Spleen (tissue), 11 donors: ENCODE data around the gene THSD4. TPM values are rescaled to one million over a fixed set of nuclear protein-coding genes. Genes with fewer than 3 reads are reported as not detected.

Experiments used
- DNase-seq: peaks from one replicate; pipeline ENCODE4 v3.0.0-alpha.2; 2020
- H3K27ac ChIP-seq, 8 donors: fragments of 200-600 bp; sonication (generic) in 7 of 8; 1 replicate in 4 of 8; 2 replicates in 4 of 8; pipeline versions ENCODE4 v1.5.0 to v1.8.0; 2016 to 2021; ENCODE audit warnings: inconsistent platforms in 4 of 8, mild to moderate bottlenecking in 4 of 8, moderate library complexity in 1 of 8
- H3K27me3 ChIP-seq, 7 donors: fragments of 200-600 bp; sonication (generic) in 6 of 7; replicated peaks in 1 of 7; 1 replicate in 4 of 7; 2 replicates in 3 of 7; pipeline versions ENCODE4 v1.5.0 to v1.8.0; 2016 to 2021; ENCODE audit warnings: inconsistent platforms in 3 of 7, mild to moderate bottlenecking in 1 of 7
- H3K36me3 ChIP-seq, 6 donors: fragments of 200-600 bp; sonication (generic) in 5 of 6; 1 replicate in 4 of 6; 2 replicates in 2 of 6; pipeline versions ENCODE4 v1.5.0 to v1.8.0; 2016 to 2021; ENCODE audit warnings: inconsistent platforms in 2 of 6
- H3K4me1 ChIP-seq, 6 donors: fragments of 200-600 bp; sonication (generic) in 5 of 6; 1 replicate in 3 of 6; 2 replicates in 3 of 6; pipeline versions ENCODE4 v1.5.0 to v1.8.0; 2016 to 2021; ENCODE audit warnings: inconsistent platforms in 3 of 6
- H3K4me3 ChIP-seq, 8 donors: fragments of 200-600 bp; sonication (generic) in 7 of 8; 1 replicate in 4 of 8; 2 replicates in 4 of 8; pipeline versions ENCODE4 v1.5.0 to v1.8.0; 2016 to 2021; ENCODE audit warnings: inconsistent platforms in 4 of 8, mild to moderate bottlenecking in 4 of 8, moderate library complexity in 2 of 8
- H3K9me3 ChIP-seq, 8 donors: fragments of 200-600 bp; sonication (generic) in 7 of 8; 1 replicate in 4 of 8; 2 replicates in 4 of 8; pipeline versions ENCODE4 v1.5.0 to v1.8.0; 2016 to 2021; ENCODE audit warnings: inconsistent platforms in 4 of 8
- CTCF ChIP-seq, 11 experiments: fragments of 200-600 bp in 7 of 11; fragments of 450-650 bp in 4 of 11; sonication (generic) in 4 of 11; IDR thresholded peaks in 8 of 11; conservative IDR thresholded peaks in 3 of 11; 1 replicate in 7 of 11; 2 replicates in 4 of 11; pipeline versions ENCODE4 v1.4.0 to v1.8.0; 2016 to 2021; ENCODE audit warnings: antibody characterized with exemption in 11 of 11, inconsistent platforms in 4 of 11, mild to moderate bottlenecking in 1 of 11
- POLR2A ChIP-seq, 3 donors: fragments of 450-650 bp; IDR thresholded peaks; one replicate each; pipeline ENCODE4 v1.5.1; 2017; ENCODE audit warnings: antibody characterized with exemption in 3 of 3, mild to moderate bottlenecking in 1 of 3
- POLR2AphosphoS5 ChIP-seq, 3 donors: sonication (generic); formaldehyde crosslinking; IDR thresholded peaks; one replicate each; pipeline ENCODE4 v1.5.1; 2017; ENCODE audit warnings: antibody characterized with exemption in 3 of 3
- WGBS, 5 donors: extraction: QIAGEN DNeasy Blood & Tissue Kit in 3 of 5; methylation state at CpG; one replicate each; pipeline versions ENCODE4 v1.1.5 to v1.1.7; 2013 to 2018; 5-methylcytosine and 5-hydroxymethylcytosine counted together
- intact Hi-C: fragments of 100-400 bp; cut with DNase I; formaldehyde crosslinking; loops from one replicate; pipeline ENCODE4 v1.15.0; 2023; ENCODE audit warnings: low total_unique reads
- polyA plus RNA-seq, 3 donors: library from polyadenylated mRNA; stranded (reverse); fragments of 200-250 nt; gene quantifications; one replicate each; pipeline ENCODE4 v1.2.1, GENCODE V29; 2013
- total RNA-seq, 7 donors: library from RNA; depleted of rRNA in 3 of 7; stranded (reverse); fragments of >200 nt in 3 of 7; fragmentation: NEBNext Ultra II Directional in 4 of 7; extraction: Animal tissue kit (Norgen Biotek cat#: 25700) in 4 of 7; gene quantifications; one replicate each; pipeline versions ENCODE4 v1.1.0 to v1.2.1, GENCODE V29; 2016 to 2021
- donor health status: healthy with polysubstance abuse.
- donor health status: DM: no; HTN: no; CAD: no; lungs with moderate emphysema.
- donor health status: DM: no; HTN: no; CAD: no.
- donor health status: Bipolar disorder and iron deficiency.
- donor health status: healthy.
- donor health status: DM: no; HTN: no; CAD: no.
- donor health status: DM: yes; HTN: yes; CAD: no.

THSD4 gene
- total and polyA plus RNA-seq, 10 donors: 0.29 to 11.3 (median 3.4) TPM

GRCh38 chr15:71303977-71304376, 188.7 kb downstream of the THSD4 start:
- no peak overlapping the region for H3K27ac ChIP-seq
- 80 to 100% (median 90%) methylated on average over 2 of the region's 2 CpGs for WGBS, 5 donors
- no peaks in the 10 kb centered on the region for H3K4me1 ChIP-seq

GRCh38 chr15:71304681-71305080, 189.4 kb downstream of the THSD4 start:
- no peaks in the 10 kb centered on the region for H3K4me1 ChIP-seq

More at GRCh38 chr15:71303977-71304376, 188.7 kb downstream of the THSD4 start:
- no peak for DNase-seq
- intact Hi-C loops: no loop called here
- Histone ChIP-seq H3K9me3 (peaks cover 0 to 5% (median 0%) of the 10 kb centered on the region in 8 donors), H3K36me3 (no peaks in the 10 kb centered on the region), H3K27me3 (no peaks in the 10 kb centered on the region), H3K4me3 (no peak overlapping the region)
- TF ChIP-seq CTCF (IDR thresholded peaks at IDR 0.05 in 8 of 11, conservative IDR thresholded peaks at IDR 0.05 in 3 of 11) (no peak), POLR2AphosphoS5 (IDR thresholded peaks at IDR 0.05) (no peak), POLR2A (IDR thresholded peaks at IDR 0.05) (no peak)

GRCh38 chr15:71306538-71306937, 191.3 kb downstream of the THSD4 start:
- Histone ChIP-seq H3K27ac (no peak overlapping the region), H3K27me3 (no peaks in the 10 kb centered on the region), H3K36me3 (no peaks in the 10 kb centered on the region), H3K4me3 (no peak overlapping the region), H3K4me1 (no peaks in the 10 kb centered on the region), H3K9me3 (peaks cover 0 to 5% (median 0%) of the 10 kb centered on the region in 8 donors)
- TF ChIP-seq POLR2A (IDR thresholded peaks at IDR 0.05) (no peak), CTCF (IDR thresholded peaks at IDR 0.05 in 8 of 11, conservative IDR thresholded peaks at IDR 0.05 in 3 of 11) (no peak), POLR2AphosphoS5 (IDR thresholded peaks at IDR 0.05) (no peak)
- intact Hi-C loops: no loop called here
- DNase-seq: no peak

More at GRCh38 chr15:71304681-71305080, 189.4 kb downstream of the THSD4 start:
- DNase-seq: no peak
- Histone ChIP-seq H3K9me3 (peaks cover 0 to 5% (median 0%) of the 10 kb centered on the region in 8 donors), H3K36me3 (no peaks in the 10 kb centered on the region), H3K27ac (no peak overlapping the region), H3K27me3 (no peaks in the 10 kb centered on the region), H3K4me3 (no peak overlapping the region)
- TF ChIP-seq POLR2AphosphoS5 (IDR thresholded peaks at IDR 0.05) (no peak), POLR2A (IDR thresholded peaks at IDR 0.05) (no peak), CTCF (IDR thresholded peaks at IDR 0.05 in 8 of 11, conservative IDR thresholded peaks at IDR 0.05 in 3 of 11) (no peak)
- 77 to 93% (median 81%) methylated on average over 4 of the region's 4 CpGs for WGBS, 5 donors
- intact Hi-C loops: no loop called here

- no peaks in the 10 kb centered on the region for H3K4me1 ChIP-seq
- intact Hi-C loops: no loop called here
- H3K36me3 ChIP-seq: no peaks in the 10 kb centered on the region
- H3K27me3 ChIP-seq: no peaks in the 10 kb centered on the region
- no peak for TF ChIP-seq POLR2A (IDR thresholded peaks at IDR 0.05)
- no peak for TF ChIP-seq POLR2AphosphoS5 (IDR thresholded peaks at IDR 0.05)
- TF ChIP-seq CTCF (IDR thresholded peaks at IDR 0.05 in 8 of 11, conservative IDR thresholded peaks at IDR 0.05 in 3 of 11): no peak
- no peak overlapping the region for H3K4me3 ChIP-seq
- H3K9me3 ChIP-seq: peaks cover 0 to 12% (median 0%) of the 10 kb centered on the region in 8 donors
- no peak overlapping the region for H3K27ac ChIP-seq
- 81 to 91% (median 87%) methylated on average over 8 of the region's 8 CpGs for WGBS, 5 donors
- DNase-seq: no peak
Measured at GRCh38 chr15:71312194-71312708, 197.0 kb downstream of the THSD4 start.
